GM12873 (cell line): Measurements from ENCODE around the gene CNTN5.

Source experiments
- TF ChIP-seq, protein P1 (sequence below): IDR thresholded peaks from 2 replicates; pipeline ENCODE4 v1.5.1; 2012; ENCODE audit warnings: low read depth, mild to moderate bottlenecking, moderate library complexity, low read length, control low read depth; ENCODE audit not compliant: insufficient read depth; ENCODE audit errors: missing control alignments

CNTN5 gene

DNA sequence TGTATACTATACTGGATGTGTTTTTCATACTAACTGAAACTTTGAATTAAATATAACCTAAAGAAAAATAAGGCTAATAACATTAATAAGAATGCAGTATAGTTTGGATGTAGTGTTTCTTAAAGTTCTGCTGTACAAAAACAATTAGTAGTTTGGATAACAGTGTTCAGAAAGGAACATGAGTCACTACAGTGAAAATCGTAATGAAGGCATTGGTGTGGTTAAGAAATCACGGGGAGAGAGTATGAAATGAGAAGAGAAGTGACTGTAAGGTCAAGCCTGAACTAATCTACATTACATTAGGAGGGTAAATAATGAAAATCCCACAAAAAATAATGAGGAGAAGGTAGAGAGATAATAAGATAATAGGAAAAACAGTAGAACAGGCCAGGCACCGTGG is 939.8 kb downstream of the CNTN5 start:
- TF ChIP-seq, protein P1, sequence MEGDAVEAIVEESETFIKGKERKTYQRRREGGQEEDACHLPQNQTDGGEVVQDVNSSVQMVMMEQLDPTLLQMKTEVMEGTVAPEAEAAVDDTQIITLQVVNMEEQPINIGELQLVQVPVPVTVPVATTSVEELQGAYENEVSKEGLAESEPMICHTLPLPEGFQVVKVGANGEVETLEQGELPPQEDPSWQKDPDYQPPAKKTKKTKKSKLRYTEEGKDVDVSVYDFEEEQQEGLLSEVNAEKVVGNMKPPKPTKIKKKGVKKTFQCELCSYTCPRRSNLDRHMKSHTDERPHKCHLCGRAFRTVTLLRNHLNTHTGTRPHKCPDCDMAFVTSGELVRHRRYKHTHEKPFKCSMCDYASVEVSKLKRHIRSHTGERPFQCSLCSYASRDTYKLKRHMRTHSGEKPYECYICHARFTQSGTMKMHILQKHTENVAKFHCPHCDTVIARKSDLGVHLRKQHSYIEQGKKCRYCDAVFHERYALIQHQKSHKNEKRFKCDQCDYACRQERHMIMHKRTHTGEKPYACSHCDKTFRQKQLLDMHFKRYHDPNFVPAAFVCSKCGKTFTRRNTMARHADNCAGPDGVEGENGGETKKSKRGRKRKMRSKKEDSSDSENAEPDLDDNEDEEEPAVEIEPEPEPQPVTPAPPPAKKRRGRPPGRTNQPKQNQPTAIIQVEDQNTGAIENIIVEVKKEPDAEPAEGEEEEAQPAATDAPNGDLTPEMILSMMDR: no peak

DNA sequence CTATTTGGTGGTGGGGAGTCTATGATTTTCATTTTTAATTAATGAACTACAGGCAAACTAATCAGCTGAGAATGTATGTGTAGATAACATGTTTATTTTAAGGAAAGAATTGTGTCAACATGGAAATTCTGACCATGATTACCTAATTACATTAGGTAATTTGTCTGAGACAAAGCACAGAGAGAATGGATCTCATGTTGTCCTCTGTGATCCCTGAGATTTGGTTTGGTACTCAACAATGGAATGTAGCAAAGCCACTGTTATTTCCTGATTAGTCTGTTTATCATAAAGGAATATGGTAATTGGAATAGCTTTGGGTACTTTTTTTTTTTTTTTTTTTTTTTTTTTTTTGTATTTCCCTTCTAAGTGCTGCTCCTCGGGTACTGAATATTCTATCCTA is 947.6 kb downstream of the CNTN5 start:
- TF ChIP-seq, protein P1: no peak

DNA sequence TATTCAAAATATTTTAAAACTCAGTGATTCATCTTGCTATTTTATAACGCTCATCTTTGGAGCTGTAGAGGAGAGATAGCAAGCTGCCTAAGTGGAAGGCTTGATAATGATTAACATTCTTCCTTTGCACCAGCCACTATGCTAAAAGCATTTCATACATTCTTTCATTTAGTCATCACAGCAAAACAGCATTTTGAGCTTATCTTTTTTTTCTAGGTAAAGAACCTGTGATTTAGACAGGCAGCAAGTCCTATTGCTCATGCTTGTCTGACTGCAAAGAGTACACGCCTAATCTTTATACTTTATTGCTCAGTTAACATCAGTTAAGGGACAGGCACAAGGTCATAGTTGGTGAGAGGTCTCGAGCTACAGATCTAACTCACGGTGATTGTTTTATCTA is 953.2 kb downstream of the CNTN5 start:
- TF ChIP-seq, protein P1: no peak

DNA sequence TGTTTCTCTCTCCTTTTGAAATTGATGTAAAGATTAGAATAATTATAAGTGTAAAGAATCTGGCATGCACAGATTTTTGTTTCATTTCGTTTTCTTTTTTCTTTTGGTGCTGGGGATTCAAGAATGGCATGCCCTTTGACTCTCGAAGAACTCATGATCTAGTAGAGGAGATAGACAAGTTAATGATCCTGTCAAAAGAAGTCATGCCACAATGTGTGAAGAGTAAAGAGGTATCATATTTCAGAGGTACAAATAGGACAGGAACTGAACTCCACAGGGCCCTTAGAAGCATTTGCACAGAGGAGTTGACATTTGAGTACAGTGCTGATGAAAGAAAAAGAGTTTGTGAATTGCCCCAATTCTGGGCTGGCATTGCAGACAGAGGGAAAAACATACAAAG is 958.3 kb downstream of the CNTN5 start:
- TF ChIP-seq, protein P1: no peak

DNA sequence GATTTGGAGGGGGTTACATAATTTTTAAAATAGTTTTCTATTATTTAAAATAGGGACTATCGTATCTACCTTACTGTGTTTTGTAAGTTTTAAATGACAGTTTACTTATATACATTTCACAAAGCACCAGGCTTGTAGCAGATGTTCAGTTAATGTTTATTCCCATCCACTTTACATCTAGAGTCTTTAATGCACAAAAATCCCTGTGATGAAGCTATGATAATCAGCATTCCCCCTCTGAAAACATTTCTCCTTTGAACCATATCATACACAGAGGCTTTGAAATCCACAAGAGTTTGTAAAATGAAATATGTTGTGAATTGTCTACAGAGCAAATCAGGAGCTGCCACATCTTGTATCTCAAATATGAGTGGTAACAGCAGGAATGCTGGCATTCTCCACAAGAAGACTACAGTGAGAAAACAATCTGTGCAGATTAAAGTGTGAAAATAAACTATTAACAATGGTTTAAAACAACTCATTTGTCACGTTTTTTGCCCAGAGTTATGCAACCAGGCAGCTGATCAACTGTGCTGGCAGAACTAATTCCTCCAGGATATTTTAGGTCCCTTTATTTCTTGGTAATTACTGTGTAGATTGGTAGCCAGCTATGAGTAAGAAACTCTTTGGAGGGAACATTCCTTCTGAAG is 967.2 kb downstream of the CNTN5 start:
- TF ChIP-seq, protein P1: no peak

DNA sequence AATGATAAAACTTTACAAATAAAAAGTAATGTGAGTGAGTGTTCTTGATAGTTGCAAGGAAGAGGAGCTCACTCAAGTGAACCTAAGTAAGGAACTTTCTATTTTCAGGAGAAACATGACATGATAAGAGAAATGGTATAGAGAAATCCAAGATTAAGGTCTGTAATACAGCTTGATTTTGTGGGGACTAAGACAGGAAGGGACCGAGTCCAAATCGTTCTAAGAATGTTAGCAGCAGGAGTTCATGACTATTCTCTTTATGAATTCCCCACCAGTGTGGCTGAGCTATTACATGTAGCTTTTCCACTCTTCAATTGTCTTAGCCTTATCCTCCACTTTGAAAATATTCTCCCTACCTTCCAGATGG is 967.7 kb downstream of the CNTN5 start:
- TF ChIP-seq, protein P1: no peak

DNA sequence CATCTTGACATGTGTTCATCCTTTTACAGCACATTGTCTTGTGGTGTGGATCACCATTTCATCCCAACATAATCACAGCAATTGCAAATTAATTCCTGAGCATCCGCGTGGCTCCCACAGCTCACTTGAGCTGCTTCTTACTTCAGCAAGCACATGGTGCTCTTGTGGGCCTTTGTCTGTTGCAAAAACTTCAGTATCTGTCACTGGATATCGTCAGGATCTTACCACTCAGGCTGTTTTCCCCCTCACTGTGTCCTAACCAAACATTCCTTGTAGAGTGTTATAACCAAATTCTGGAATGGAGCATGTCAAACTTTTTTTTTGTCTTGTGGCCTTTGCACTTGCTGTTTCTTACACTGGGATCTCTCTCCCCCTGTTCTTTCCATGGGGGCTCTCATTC is 983.2 kb downstream of the CNTN5 start:
- TF ChIP-seq, protein P1: no peak
